Ramos (cell line): ENCODE measurements around the gene FBXL4.

Experiments used
- in situ Hi-C: fragments of 300-500 bp; cut with MboI; formaldehyde crosslinking; loops from one replicate; pipeline ENCODE4 v1.14.3; 2022; ENCODE audit warnings: low sequenced_read_pairs; ENCODE audit not compliant: unreplicated experiment

Gene FBXL4

GRCh38 chr6:98831057-98831958 is 116.4 kb downstream of the FBXL4 start:
- in situ Hi-C loops, result loop anchor here (25.0 kb wide), 1 partner anchor 1344 kb away; no protein-coding TSS in a partner anchor

GRCh38 chr6:98830146-98830545 is 117.6 kb downstream of the FBXL4 start:
- in situ Hi-C loops, result loop anchor here (25.0 kb wide), 1 partner anchor 1343 kb away; no protein-coding TSS in a partner anchor

GRCh38 chr6:98828941-98829411 is 118.8 kb downstream of the FBXL4 start:
- in situ Hi-C loops, result loop anchor here (25.0 kb wide), 1 partner anchor 1342 kb away; no protein-coding TSS in a partner anchor

- in situ Hi-C loops, result loop anchor here (25.0 kb wide), 1 partner anchor 1341 kb away; no protein-coding TSS in a partner anchor
Measured at GRCh38 chr6:98828211-98828788, 119.4 kb downstream of the FBXL4 start.

GRCh38 chr6:98827295-98828159 is 120.2 kb downstream of the FBXL4 start:
- in situ Hi-C loops, result loop anchor here (25.0 kb wide), 1 partner anchor 1340 kb away; no protein-coding TSS in a partner anchor

- in situ Hi-C loops, result loop anchor here (25.0 kb wide), 1 partner anchor 1338 kb away; no protein-coding TSS in a partner anchor
Measured at GRCh38 chr6:98825600-98826230, 122.0 kb downstream of the FBXL4 start.

- in situ Hi-C loops, result loop anchor here (25.0 kb wide), 1 partner anchor 1338 kb away; no protein-coding TSS in a partner anchor
Measured at GRCh38 chr6:98824902-98825599, 122.7 kb downstream of the FBXL4 start.

GRCh38 chr6:98824162-98824901 is 123.4 kb downstream of the FBXL4 start:
- in situ Hi-C loops, result no loop called here

GRCh38 chr6:98823428-98824161 is 124.2 kb downstream of the FBXL4 start:
- in situ Hi-C loops, result no loop called here

GRCh38 chr6:98821756-98822405 is 125.9 kb downstream of the FBXL4 start:
- in situ Hi-C loops, result no loop called here
